Esophagus muscularis mucosa (tissue), 4 donors: ENCODE results near the gene PPL. TPM values are rescaled to one million over a fixed set of nuclear protein-coding genes. Genes with fewer than 3 reads are reported as not detected.

Experiments used
- DNase-seq: peaks from one replicate; pipeline ENCODE4 v3.0.0-alpha.2; 2017; ENCODE audit errors: extremely low spot score
- H3K27ac ChIP-seq, 4 donors: fragments of 200-600 bp; sonication (generic); replicated peaks in 1 of 4; 1 replicate in 3 of 4; 2 replicates in 1 of 4; pipeline ENCODE4 v1.5.1; 2016 to 2019; ENCODE audit warnings: mild to moderate bottlenecking in 1 of 4
- H3K27me3 ChIP-seq, 4 donors: fragments of 200-600 bp; sonication (generic); one replicate each; pipeline versions ENCODE4 v1.5.1 to v1.6.0; 2016 to 2019
- H3K36me3 ChIP-seq, 4 donors: fragments of 200-600 bp; sonication (generic); one replicate each; pipeline ENCODE4 v1.5.1; 2016 to 2019
- H3K4me1 ChIP-seq, 4 donors: fragments of 200-600 bp; sonication (generic); one replicate each; pipeline ENCODE4 v1.5.1; 2016 to 2019
- H3K4me3 ChIP-seq, 4 donors: fragments of 200-600 bp; sonication (generic); 1 replicate in 2 of 4; 2 replicates in 2 of 4; pipeline ENCODE4 v1.5.1; 2016 to 2019; ENCODE audit warnings: mild to moderate bottlenecking in 4 of 4, moderate library complexity in 1 of 4
- H3K9me3 ChIP-seq, 4 donors: fragments of 200-600 bp; sonication (generic); 1 replicate in 3 of 4; 2 replicates in 1 of 4; pipeline ENCODE4 v1.5.1; 2016 to 2019
- CTCF ChIP-seq, 3 experiments: fragments of 200-600 bp in 2 of 3; fragments of 450-650 bp in 1 of 3; sonication (generic) in 2 of 3; IDR thresholded peaks; one replicate each; pipeline ENCODE4 v1.5.1; 2017 to 2019; ENCODE audit warnings: antibody characterized with exemption in 3 of 3, mild to moderate bottlenecking in 2 of 3, moderate library complexity in 1 of 3
- EP300 ChIP-seq: sonication (generic); formaldehyde crosslinking; IDR thresholded peaks from one replicate; pipeline ENCODE4 v1.6.1; 2017; ENCODE audit warnings: antibody characterized with exemption
- POLR2A ChIP-seq: fragments of 450-650 bp; IDR thresholded peaks from one replicate; pipeline ENCODE4 v1.6.1; 2017; ENCODE audit warnings: antibody characterized with exemption, moderate library complexity, mild to moderate bottlenecking, low read depth
- POLR2AphosphoS5 ChIP-seq, 2 donors: sonication (generic); formaldehyde crosslinking; IDR thresholded peaks; one replicate each; pipeline ENCODE4 v1.6.1; 2017; ENCODE audit warnings: antibody characterized with exemption in 2 of 2
- WGBS: methylation state at CpG from one replicate; pipeline ENCODE4 v1.1.5; 2018; 5-methylcytosine and 5-hydroxymethylcytosine counted together
- intact Hi-C: fragments of 100-400 bp; cut with DNase I; formaldehyde crosslinking; loops from one replicate; pipeline ENCODE4 v1.15.1; 2023
- total RNA-seq, 4 donors: library from RNA; depleted of rRNA; stranded (reverse); fragments of >200 nt; gene quantifications; one replicate each; pipeline versions ENCODE4 v1.1.0 to v1.2.1, GENCODE V29; 2016

PPL gene
- total RNA-seq: 10 to 100 TPM; 36.3 to 78.4 (median 57.4) TPM

GRCh38 chr16:4936991-4937781 is at the start of gene PPL:
TSS of gene PPL (minus strand) at chr16:4937148. CDS start at chr16:4937045, 103 bp downstream.
- Histone ChIP-seq H3K4me1 (peaks cover 21 to 55% (median 39%) of the 10 kb centered on the region in 4 donors), H3K27me3 (peaks cover 0 to 34% (median 2%) of the 10 kb centered on the region in 4 donors), H3K27ac (peak within 1 kb of the TSS; percentile 69 to 82 (median 74)), H3K4me3 (peak within 1 kb of the TSS; percentile 59 to 73 (median 62)), H3K36me3 (no peaks in the 10 kb centered on the region), H3K9me3 (no peaks in the 10 kb centered on the region)
- DNase-seq: no peak
- 37% methylated on average over 14 of the region's 76 CpGs for WGBS
- intact Hi-C loops: no loop called here
- TF ChIP-seq EP300: no peak
- no peak for TF ChIP-seq CTCF (IDR thresholded peaks at IDR 0.05)
- TF ChIP-seq POLR2A: no peak
- TF ChIP-seq POLR2AphosphoS5 (IDR thresholded peaks at IDR 0.05): no peak

- intact Hi-C loops: no loop called here
- 76% methylated on average over 5 of the region's 5 CpGs for WGBS
- TF ChIP-seq EP300 (no peak), POLR2AphosphoS5 (IDR thresholded peaks at IDR 0.05) (no peak), CTCF (IDR thresholded peaks at IDR 0.05) (no peak), POLR2A (no peak)
- H3K4me1 ChIP-seq: peaks cover 5 to 20% (median 18%) of the 10 kb centered on the region in 4 donors
- peaks cover 0 to 4% (median 0%) of the 10 kb centered on the region in 4 donors for H3K9me3 ChIP-seq
- H3K27ac ChIP-seq: no peak overlapping the region
- no peaks in the 10 kb centered on the region for H3K36me3 ChIP-seq
- DNase-seq: no peak
- H3K27me3 ChIP-seq: peaks cover 0 to 30% (median 13%) of the 10 kb centered on the region in 4 donors
- no peak overlapping the region for H3K4me3 ChIP-seq
These were observed 47.4 kb upstream of the PPL start for GRCh38 chr16:4984174-4984990.

- H3K4me3 ChIP-seq: no peak overlapping the region
- intact Hi-C loops: no loop called here
These were observed 45.3 kb upstream of the PPL start for GRCh38 chr16:4982056-4982867.

More at GRCh38 chr16:4982056-4982867, 45.3 kb upstream of the PPL start:
- Histone ChIP-seq H3K27me3 (peaks cover 0 to 9% (median under 1%) of the 10 kb centered on the region in 4 donors), H3K4me1 (peaks cover 5 to 12% (median 10%) of the 10 kb centered on the region in 4 donors), H3K27ac (no peak overlapping the region), H3K36me3 (no peaks in the 10 kb centered on the region), H3K9me3 (peaks cover 0 to 4% (median 0%) of the 10 kb centered on the region in 4 donors)
- no peak for DNase-seq
- TF ChIP-seq EP300 (no peak), CTCF (IDR thresholded peaks at IDR 0.05) (no peak), POLR2A (no peak), POLR2AphosphoS5 (IDR thresholded peaks at IDR 0.05) (no peak)
- 62% methylated on average over 3 of the region's 20 CpGs for WGBS
